GM21447 (cell line): ENCODE measurements around the gene C18orf54.
"Not testable (repeated sequence)": the region's sequence is repeated elsewhere in the genome, so short reads cannot be mapped to it uniquely, and the experiment has no call there.

Source experiments
- ATAC-seq: cut with Tn5 transposase; IDR thresholded peaks from one replicate; pipeline ENCODE4 v1.9.1; 2021; ENCODE audit not compliant: unreplicated experiment

Gene C18orf54

DNA sequence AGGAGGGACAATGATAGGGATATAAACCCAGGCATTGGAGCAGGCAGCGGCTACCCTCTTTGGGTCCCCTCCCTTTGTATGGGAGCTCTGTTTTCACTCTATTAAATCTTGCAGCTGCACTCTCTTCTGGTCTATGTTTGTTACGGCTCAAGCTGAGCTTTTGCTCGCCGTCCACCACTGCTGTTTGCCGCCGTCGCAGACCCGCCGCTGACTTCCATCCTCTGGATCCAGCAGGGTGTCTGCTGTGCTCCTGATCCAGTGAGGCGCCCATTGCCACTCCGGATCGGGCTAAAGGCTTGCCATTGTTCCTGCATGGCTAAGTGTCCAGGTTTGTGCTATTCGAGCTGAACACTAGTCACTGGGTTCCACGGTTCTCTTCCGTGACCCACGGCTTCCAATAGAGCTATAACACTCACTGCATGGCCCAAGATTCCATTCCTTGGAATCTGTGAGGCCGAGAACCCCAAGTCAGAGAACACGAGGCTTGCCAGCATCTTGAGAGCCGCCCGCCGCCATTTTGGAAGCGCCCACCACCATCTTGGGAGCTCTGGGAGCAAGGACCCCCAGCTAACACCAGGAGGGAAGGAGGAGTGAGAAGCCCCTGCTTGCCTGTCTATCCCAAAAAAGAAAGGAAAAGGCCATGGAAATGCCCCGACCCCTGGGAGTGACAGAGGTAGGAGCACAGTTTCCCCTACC, 29.2 kb downstream of the C18orf54 start:
- not testable (repeated sequence) for ATAC-seq

- ATAC-seq = no peak
Observed at GRCh38 chr18:54387631-54388030, 29.9 kb downstream of the C18orf54 start.

GRCh38 chr18:54388203-54389142, 30.8 kb downstream of the C18orf54 start:
- peak; percentile 97 for ATAC-seq

- no peak for ATAC-seq
Observed at GRCh38 chr18:54389143-54389505, 31.4 kb downstream of the C18orf54 start.

DNA sequence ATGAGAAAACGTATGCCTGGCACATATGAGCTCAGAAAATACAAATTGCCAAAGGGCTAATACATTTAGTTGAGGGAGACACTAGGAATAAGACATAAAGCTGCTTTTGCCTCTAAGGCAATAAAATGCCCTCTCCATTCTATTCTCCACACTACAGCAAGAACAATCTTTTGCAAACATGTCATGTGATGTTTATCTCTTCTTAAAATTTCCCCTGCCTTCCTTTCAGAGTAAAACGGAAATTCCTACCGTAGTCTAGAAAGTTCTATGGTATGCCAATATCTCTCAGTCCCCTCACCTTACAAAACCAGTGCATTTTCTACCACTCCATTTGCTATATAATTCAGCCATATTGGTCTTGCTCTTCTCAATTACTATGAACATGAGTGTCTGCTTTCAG, 33.1 kb downstream of the C18orf54 start:
- ATAC-seq = no peak

GRCh38 chr18:54392543-54393023, 34.9 kb downstream of the C18orf54 start:
- ATAC-seq = no peak

- no peak for ATAC-seq
Observed at GRCh38 chr18:54393648-54394294, 36.1 kb downstream of the C18orf54 start.

DNA sequence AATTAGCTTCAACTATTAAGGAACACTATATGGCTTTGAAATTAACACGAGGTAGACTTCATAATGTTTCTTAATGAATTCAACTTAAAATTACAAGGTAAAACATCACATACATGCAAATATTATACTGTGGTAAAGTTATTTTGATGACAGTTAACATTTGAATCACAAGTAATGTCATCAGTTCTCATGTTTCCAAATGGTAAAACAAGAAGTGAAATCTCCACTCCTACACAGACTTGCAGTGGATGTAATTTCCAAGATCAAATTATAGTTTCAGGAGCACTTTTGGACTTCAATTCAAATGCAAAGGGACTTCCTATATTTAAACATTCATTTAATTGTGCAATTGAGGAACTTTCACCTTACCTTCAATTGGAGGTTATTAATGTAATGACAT, 39.1 kb downstream of the C18orf54 start:
- no peak for ATAC-seq

- ATAC-seq = no peak
Observed at GRCh38 chr18:54405290-54405689, 47.6 kb downstream of the C18orf54 start.

- ATAC-seq = no peak
Observed at GRCh38 chr18:54411781-54412180, 54.1 kb downstream of the C18orf54 start.

GRCh38 chr18:54415086-54415485, 57.4 kb downstream of the C18orf54 start:
- no peak for ATAC-seq

- ATAC-seq = no peak
Observed at GRCh38 chr18:54416436-54416835, 58.7 kb downstream of the C18orf54 start.

GRCh38 chr18:54423831-54424230, 66.1 kb downstream of the C18orf54 start:
- no peak for ATAC-seq

DNA sequence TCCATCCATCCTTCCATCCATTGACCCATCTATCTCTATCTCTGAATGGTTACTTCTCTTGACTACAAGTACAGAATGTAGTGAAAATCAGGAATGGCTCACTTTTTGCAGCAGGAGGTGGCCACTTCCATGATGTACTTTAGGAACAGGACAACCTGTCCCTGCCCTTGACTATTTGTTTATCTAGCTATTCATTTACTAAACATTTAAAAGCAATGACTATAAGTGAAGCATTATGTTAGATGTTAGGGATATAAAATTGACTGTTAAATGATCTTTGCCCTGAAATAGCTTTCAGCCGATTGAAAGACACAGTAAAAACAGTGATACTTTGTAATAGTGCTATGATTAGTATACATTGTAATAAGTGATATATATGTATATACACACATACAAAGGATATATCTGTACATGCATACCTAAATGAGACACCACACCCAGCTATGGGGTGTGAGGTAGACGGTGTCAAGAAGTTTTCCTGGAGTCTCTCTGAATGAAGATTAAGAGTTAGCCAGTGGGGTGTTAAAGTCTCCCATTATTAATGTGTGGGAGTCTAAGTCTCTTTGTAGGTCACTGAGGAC, 68.5 kb downstream of the C18orf54 start:
- no peak for ATAC-seq
